K562 (cell line): Measurements from ENCODE around the gene SLC2A4RG. TPM values are rescaled to one million over a fixed set of nuclear protein-coding genes. Genes with fewer than 3 reads are reported as not detected.

Experiments
- ARID3B ChIP-seq: fragments of 250-450 bp; sonication (Bioruptor Pico); IDR thresholded peaks from 2 replicates; pipeline ENCODE4 v1.4.0; 2020; ENCODE audit warnings: borderline replicate concordance
- CCAR2 ChIP-seq: fragments of 200-400 bp; formaldehyde crosslinking; IDR thresholded peaks from 2 replicates; pipeline ENCODE4 v1.6.1; 2017; ENCODE audit warnings: mild to moderate bottlenecking, low read depth, low read length
- DNMT1 ChIP-seq: fragments of 450-650 bp; IDR thresholded peaks from 2 replicates; pipeline ENCODE4 v1.6.1; 2016; ENCODE audit warnings: antibody characterized with exemption, mild to moderate bottlenecking
- LEF1 ChIP-seq: fragments of 450-650 bp; IDR thresholded peaks from 2 replicates; pipeline ENCODE4 v1.6.1; 2016; ENCODE audit warnings: mild to moderate bottlenecking
- MLX ChIP-seq, 2 experiments: fragments of 450-650 bp in 1 of 2; sonication (generic) in 1 of 2; formaldehyde crosslinking; conservative IDR thresholded peaks; 2 replicates each; pipeline versions ENCODE4 v1.4.0 to v1.8.1; 2020 to 2022; ENCODE audit warnings: mild to moderate bottlenecking in 1 of 2, missing genetic modification reagents in 1 of 2
- RB1 ChIP-seq: fragments of 450-650 bp; IDR thresholded peaks from 2 replicates; pipeline ENCODE4 v1.6.1; 2017; ENCODE audit warnings: low read depth, mild to moderate bottlenecking
- TEAD1 ChIP-seq, 2 experiments: fragments of 450-650 bp in 1 of 2; sonication (generic) in 1 of 2; formaldehyde crosslinking; IDR thresholded peaks; 2 replicates each; pipeline versions ENCODE4 v1.4.0 to v1.8.0; 2020 to 2022; ENCODE audit warnings: mild to moderate bottlenecking in 2 of 2, missing genetic modification reagents in 1 of 2
- ZNF239 ChIP-seq: fragments of 250-450 bp; sonication (Bioruptor Pico); IDR thresholded peaks from 2 replicates; pipeline ENCODE4 v1.4.0; 2020; ENCODE audit warnings: mild to moderate bottlenecking
- ZNF311 ChIP-seq: fragments of 250-450 bp; sonication (Bioruptor Pico); IDR thresholded peaks from 2 replicates; pipeline ENCODE4 v1.4.0; 2020; ENCODE audit warnings: mild to moderate bottlenecking, moderate library complexity
- ZNF347 ChIP-seq: fragments of 450-650 bp; formaldehyde crosslinking; IDR thresholded peaks from 2 replicates; pipeline ENCODE4 v1.4.0; 2020; ENCODE audit warnings: low read depth, mild to moderate bottlenecking, moderate library complexity
- ZNF511 ChIP-seq: sonication (generic); formaldehyde crosslinking; IDR thresholded peaks from 2 replicates; pipeline ENCODE4 v1.8.0; 2022; ENCODE audit warnings: mild to moderate bottlenecking, missing genetic modification reagents
- polyA plus RNA-seq, 8 experiments: library from polyadenylated mRNA; depleted of rRNA in 4 of 8; stranded (reverse) in 5 of 8; unstranded in 3 of 8; fragments of >200 nt; fragmentation: Nextera tagmentation in 2 of 8; fragmentation: Illumina TruSeq in 1 of 8; extraction: Ambion mirVana in 2 of 8; extraction: Trizol in 1 of 8; gene quantifications; 2 replicates each; pipeline versions ENCODE4 v1.2.1 to v1.2.3, GENCODE V29; 2011 to 2014; ENCODE audit warnings: inconsistent platforms in 1 of 8, missing spikeins in 1 of 8
- total RNA-seq, 7 experiments: library from RNA; depleted of rRNA in 6 of 7; stranded (reverse); fragments of >200 nt in 6 of 7; fragmentation: Illumina TruSeq in 2 of 7; extraction: Trizol in 2 of 7; gene quantifications; 2 replicates each; pipeline versions ENCODE4 v1.2.1 to v1.2.3, GENCODE V29; 2011 to 2021; ENCODE audit warnings: low replicate concordance in 1 of 7
- TF ChIP-seq, protein P1 (sequence below): sonication (generic); formaldehyde crosslinking; IDR thresholded peaks from 2 replicates; pipeline ENCODE4 v1.9.0; 2022; ENCODE audit warnings: mild to moderate bottlenecking, missing genetic modification reagents
- TF ChIP-seq, protein P2 (sequence below): fragments of 250-450 bp; sonication (Bioruptor Pico); IDR thresholded peaks from 2 replicates; pipeline ENCODE4 v1.5.0; 2021; ENCODE audit warnings: mild to moderate bottlenecking, moderate library complexity
- TF ChIP-seq, protein P3 (sequence below): fragments of 450-650 bp; conservative IDR thresholded peaks from 2 replicates; pipeline ENCODE4 v1.6.1; 2016; ENCODE audit warnings: missing genetic modification characterization, low read depth, mild to moderate bottlenecking, control low read depth, missing compliant biosample characterization
- TF ChIP-seq, protein P4 (sequence below): fragments of 450-650 bp; IDR thresholded peaks from 2 replicates; pipeline ENCODE4 v1.6.1; 2016; ENCODE audit warnings: mild to moderate bottlenecking

The SLC2A4RG gene
- total and polyA plus RNA-seq, 9 of the 15 experiments (the other 6 are each of a cell fraction or from before 2014, with no cell fraction given): 0.34 to 97.3 (median 26.5) TPM

DNA sequence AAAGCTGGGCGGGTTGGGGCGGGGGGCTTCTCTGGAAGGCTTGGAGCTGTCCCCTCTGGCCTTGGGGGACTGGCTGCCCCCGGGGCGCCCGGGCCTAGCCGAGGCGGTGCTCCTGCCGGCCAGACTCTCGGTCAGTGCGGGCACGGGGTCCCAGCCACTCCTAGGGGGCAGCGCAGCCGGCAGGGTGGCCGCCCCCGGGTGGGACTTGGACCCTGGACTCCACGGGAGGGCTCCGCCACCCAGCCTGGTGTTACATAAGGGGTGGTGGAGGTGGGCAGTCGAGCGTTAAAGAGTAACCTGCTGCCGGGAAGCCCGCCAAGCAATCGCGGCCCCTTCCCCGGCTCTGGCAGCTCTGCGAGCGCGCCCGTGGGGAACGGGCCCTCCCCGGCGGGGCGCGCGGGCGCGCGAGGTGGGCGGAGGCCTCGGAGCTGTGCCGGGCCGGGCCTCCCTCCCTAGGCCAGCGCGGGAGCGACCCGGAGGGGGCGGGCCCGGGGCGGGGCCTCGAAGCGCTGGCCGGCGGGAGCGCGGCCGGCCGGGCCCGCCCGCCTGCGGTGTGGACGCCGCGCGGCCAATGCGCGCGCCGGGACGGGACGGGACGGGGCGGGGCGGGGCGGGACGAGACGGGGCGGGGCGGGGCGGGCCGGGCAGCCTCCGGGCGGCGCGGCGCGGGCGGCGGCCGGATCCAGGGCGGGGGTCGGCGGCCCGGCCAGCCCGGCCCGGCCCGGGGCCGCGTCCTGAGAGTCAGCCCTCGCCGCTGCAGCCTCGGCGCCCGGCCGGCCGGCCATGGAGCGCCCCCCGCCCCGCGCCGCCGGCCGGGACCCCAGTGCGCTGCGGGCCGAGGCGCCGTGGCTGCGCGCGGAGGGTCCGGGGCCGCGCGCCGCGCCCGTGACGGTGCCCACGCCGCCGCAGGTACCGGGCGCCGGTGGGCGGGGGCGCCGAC, at the start of gene SLC2A4RG (continued):
- TF ChIP-seq, protein P1, sequence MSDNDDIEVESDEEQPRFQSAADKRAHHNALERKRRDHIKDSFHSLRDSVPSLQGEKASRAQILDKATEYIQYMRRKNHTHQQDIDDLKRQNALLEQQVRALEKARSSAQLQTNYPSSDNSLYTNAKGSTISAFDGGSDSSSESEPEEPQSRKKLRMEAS (CRISPR knock-in tag): no peak
- TF ChIP-seq ZNF511 (CRISPR knock-in tag) (no peak), ZNF239 (no peak), DNMT1 (no peak), MLX (CRISPR knock-in tag; conservative IDR thresholded peaks at IDR 0.05) (no peak), CCAR2 (no peak), ZNF347 (CRISPR knock-in tag) (no peak), ARID3B (CRISPR knock-in tag) (no peak), TEAD1 (CRISPR knock-in tag; IDR thresholded peaks at IDR 0.05) (no peak), ZNF311 (CRISPR knock-in tag) (no peak), LEF1 (no peak), RB1 (peak; percentile 76)
- TF ChIP-seq, protein P2, sequence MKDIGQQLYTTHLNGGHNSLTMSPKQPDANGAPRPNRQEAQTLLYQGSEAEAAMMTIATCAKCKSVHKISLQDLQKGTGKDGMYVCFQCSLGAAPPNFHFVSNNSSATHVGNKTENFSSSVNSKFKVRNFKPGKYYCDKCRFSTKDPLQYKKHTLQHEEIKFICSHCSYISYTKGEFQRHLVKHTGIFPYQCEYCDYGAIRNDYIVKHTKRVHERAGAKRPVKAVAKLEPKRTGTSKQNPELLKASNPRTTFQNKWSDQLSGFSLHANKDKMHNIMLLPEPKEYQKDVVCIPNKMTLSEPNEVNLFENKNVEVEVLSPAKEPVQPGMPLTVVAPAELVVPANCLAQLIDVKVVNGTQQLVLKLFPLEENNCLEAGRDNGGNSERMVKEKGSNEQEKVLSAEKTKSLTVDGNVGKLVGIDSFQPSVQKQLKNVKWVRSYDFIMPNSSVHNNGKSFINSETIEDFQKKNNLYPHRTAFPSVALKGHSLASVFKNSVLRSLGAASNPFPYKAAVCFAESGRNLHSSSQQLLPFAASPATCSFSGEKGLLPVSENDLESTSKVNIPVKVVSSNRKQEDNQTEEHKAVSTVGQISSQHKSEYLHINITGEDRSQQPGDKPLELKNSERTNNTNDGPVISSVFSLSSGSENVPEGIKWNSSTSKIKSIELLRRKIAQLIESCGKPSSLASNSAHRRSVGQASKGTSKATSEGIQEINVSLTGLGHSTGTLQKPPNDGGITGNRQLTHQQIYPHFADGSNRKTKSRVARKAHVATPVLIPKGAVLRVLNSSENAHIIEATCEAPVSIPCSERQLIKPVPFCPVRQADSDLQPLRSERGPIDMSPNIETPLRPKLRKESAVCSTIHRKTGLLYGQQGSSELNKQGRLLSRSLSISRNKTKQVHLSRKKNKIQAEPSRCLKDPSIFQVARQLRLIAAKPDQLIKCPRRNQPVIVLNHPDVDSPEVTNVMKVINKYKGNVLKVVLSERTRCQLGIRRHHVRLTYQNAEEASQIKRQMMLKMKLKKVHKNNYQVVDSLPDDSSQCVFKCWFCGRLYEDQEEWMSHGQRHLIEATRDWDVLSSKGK (CRISPR knock-in tag): no peak
- TF ChIP-seq, protein P3, sequence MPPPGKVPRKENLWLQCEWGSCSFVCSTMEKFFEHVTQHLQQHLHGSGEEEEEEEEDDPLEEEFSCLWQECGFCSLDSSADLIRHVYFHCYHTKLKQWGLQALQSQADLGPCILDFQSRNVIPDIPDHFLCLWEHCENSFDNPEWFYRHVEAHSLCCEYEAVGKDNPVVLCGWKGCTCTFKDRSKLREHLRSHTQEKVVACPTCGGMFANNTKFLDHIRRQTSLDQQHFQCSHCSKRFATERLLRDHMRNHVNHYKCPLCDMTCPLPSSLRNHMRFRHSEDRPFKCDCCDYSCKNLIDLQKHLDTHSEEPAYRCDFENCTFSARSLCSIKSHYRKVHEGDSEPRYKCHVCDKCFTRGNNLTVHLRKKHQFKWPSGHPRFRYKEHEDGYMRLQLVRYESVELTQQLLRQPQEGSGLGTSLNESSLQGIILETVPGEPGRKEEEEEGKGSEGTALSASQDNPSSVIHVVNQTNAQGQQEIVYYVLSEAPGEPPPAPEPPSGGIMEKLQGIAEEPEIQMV (tag): no peak
- TF ChIP-seq, protein P4, sequence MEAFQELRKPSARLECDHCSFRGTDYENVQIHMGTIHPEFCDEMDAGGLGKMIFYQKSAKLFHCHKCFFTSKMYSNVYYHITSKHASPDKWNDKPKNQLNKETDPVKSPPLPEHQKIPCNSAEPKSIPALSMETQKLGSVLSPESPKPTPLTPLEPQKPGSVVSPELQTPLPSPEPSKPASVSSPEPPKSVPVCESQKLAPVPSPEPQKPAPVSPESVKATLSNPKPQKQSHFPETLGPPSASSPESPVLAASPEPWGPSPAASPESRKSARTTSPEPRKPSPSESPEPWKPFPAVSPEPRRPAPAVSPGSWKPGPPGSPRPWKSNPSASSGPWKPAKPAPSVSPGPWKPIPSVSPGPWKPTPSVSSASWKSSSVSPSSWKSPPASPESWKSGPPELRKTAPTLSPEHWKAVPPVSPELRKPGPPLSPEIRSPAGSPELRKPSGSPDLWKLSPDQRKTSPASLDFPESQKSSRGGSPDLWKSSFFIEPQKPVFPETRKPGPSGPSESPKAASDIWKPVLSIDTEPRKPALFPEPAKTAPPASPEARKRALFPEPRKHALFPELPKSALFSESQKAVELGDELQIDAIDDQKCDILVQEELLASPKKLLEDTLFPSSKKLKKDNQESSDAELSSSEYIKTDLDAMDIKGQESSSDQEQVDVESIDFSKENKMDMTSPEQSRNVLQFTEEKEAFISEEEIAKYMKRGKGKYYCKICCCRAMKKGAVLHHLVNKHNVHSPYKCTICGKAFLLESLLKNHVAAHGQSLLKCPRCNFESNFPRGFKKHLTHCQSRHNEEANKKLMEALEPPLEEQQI: no peak
